ENCODE data around the gene MRC1. TPM values are rescaled to one million over a fixed set of nuclear protein-coding genes. Genes with fewer than 3 reads are reported as not detected.

The MRC1 gene
- total and polyA plus RNA-seq, 2 of the 13 experiments (the other 11 are each of a cell fraction or from before 2014, with no cell fraction given) = not detected

GRCh38 chr10:17788646-17789045, 20.5 kb upstream of the MRC1 start:
- Histone ChIP-seq H3K27ac (ENCODE audit: extremely low read length, insufficient read depth, low read length) (no peak overlapping the region), H4K20me1 (ENCODE audit: insufficient read depth, low read length) (no peaks in the 10 kb centered on the region), H3K27me3 (ENCODE audit: control insufficient read depth in 1 of 2, insufficient read depth in 2 of 2, low read length in 2 of 2) (peaks cover 0 to 11% of the 10 kb centered on the region in 2 experiments; a peak in 4 of 5 replicates), H3K9ac (ENCODE audit: insufficient read depth, low read depth, low read length) (no peak overlapping the region), H3K9me3 (ENCODE audit: low read length) (no peaks in the 10 kb centered on the region), H3K36me3 (replicated peaks in 1 of 2; ENCODE audit: control insufficient read depth in 1 of 2, insufficient read depth in 2 of 2, low read length in 2 of 2) (no peaks in the 10 kb centered on the region), H3K4me3 (replicated peaks in 1 of 3; ENCODE audit: insufficient read depth in 1 of 3, low read depth in 2 of 3, low read length in 3 of 3) (no peak overlapping the region), H3K79me2 (ENCODE audit: insufficient read depth, low read length) (no peaks in the 10 kb centered on the region), H3K4me1 (ENCODE audit: insufficient read depth, low read length) (0 out of 2 replicates have a peak, but pooled peaks cover 8% of the 10 kb centered on the region), H2AFZ (ENCODE audit: low read length) (no peak overlapping the region), H3K4me2 (ENCODE audit: low read depth, low read length) (no peak overlapping the region)
- FAIRE-seq = no peak
- no peak for ATAC-seq
- BruUV-seq (replicated peaks) = no TSS peak
- TF ChIP-seq SMYD3 (CRISPR knock-in tag; IDR thresholded peaks at IDR 0.05) (no peak), LRRFIP1 (CRISPR knock-in tag; conservative IDR thresholded peaks at IDR 0.05) (no peak), ZKSCAN5 (CRISPR knock-in tag; IDR thresholded peaks at IDR 0.05) (no peak), ZNF740 (CRISPR knock-in tag; IDR thresholded peaks at IDR 0.05) (no peak), ZNF703 (CRISPR knock-in tag; IDR thresholded peaks at IDR 0.05; ENCODE audit: borderline replicate concordance) (no peak), PBX3 (CRISPR knock-in tag; IDR thresholded peaks at IDR 0.05; ENCODE audit: borderline replicate concordance) (no peak), TCF12 (IDR thresholded peaks at IDR 0.05) (no peak), TCF12 (CRISPR knock-in tag; IDR thresholded peaks at IDR 0.05) (no peak), ZNF83 (CRISPR knock-in tag; IDR thresholded peaks at IDR 0.05; ENCODE audit: borderline replicate concordance) (no peak), ZNF607 (CRISPR knock-in tag; IDR thresholded peaks at IDR 0.05; ENCODE audit: borderline replicate concordance) (no peak)
- CTCF ChIA-PET (ENCODE audit: low intra/inter-chr PET ratio, low total read pairs) = no interaction called here
- in situ Hi-C loops (cut with HindIII; ENCODE audit: extremely low pct_ligation_motif_present, low pct_unique_long_range_greater_than_20kb) (no loop called here), intact Hi-C loops (cut with micrococcal nuclease; ENCODE audit: unreplicated experiment) (no loop called here)
- 95% methylated on average over 2 of the region's 2 CpGs for WGBS (ENCODE audit: low lambda C conversion rate)
- no peak for DNase-seq (ENCODE audit: low spot score)
- POLR2A ChIA-PET = no interaction called here

Measured in HepG2 (cell line).